ENCODE data around the gene ATG9A. TPM values are rescaled to one million over a fixed set of nuclear protein-coding genes. Genes with fewer than 3 reads are reported as not detected.
A peak's percentile ranks its signal among the peaks of the same experiment; 100 is the strongest.

ATG9A gene
- total and polyA plus RNA-seq, 2 experiments from 2014 or later = 75.1 to 85.0 TPM

DNA sequence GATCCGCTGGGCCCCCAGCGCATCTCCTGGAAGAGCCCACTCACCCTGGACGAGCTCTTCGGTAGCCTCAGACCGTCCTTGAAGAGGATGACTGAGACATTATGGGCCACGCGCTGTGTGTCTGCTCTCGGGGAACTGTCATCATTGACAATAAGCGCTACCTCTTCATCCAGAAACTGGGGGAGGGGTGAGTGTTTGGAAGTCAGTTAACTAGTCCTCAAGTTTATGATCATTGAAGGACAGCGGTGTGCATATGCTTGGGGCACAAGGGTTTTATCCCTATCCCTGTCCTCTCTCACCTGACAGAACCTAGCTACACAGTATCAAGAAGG lies 16.4 kb upstream of the ATG9A start:
- H3K36me3 ChIP-seq = no peaks in the 10 kb centered on the region
- H3K4me3 ChIP-seq = peak overlapping the region; percentile 75
- no peaks in the 10 kb centered on the region for H3K27me3 ChIP-seq
- peak overlapping the region; percentile 82 for H3K27ac ChIP-seq
- H3K4me1 ChIP-seq (ENCODE audit: low read depth) = peaks cover 9% of the 10 kb centered on the region
- DNase-seq (ENCODE audit: low read depth in 1 of 2, low spot score in 1 of 2) = no peak
- TF ChIP-seq, protein P1, sequence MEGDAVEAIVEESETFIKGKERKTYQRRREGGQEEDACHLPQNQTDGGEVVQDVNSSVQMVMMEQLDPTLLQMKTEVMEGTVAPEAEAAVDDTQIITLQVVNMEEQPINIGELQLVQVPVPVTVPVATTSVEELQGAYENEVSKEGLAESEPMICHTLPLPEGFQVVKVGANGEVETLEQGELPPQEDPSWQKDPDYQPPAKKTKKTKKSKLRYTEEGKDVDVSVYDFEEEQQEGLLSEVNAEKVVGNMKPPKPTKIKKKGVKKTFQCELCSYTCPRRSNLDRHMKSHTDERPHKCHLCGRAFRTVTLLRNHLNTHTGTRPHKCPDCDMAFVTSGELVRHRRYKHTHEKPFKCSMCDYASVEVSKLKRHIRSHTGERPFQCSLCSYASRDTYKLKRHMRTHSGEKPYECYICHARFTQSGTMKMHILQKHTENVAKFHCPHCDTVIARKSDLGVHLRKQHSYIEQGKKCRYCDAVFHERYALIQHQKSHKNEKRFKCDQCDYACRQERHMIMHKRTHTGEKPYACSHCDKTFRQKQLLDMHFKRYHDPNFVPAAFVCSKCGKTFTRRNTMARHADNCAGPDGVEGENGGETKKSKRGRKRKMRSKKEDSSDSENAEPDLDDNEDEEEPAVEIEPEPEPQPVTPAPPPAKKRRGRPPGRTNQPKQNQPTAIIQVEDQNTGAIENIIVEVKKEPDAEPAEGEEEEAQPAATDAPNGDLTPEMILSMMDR (IDR thresholded peaks at IDR 0.05; ENCODE audit: low read depth, low read length) = no peak
- H3K9me3 ChIP-seq (ENCODE audit: low read depth) = no peaks in the 10 kb centered on the region

DNA sequence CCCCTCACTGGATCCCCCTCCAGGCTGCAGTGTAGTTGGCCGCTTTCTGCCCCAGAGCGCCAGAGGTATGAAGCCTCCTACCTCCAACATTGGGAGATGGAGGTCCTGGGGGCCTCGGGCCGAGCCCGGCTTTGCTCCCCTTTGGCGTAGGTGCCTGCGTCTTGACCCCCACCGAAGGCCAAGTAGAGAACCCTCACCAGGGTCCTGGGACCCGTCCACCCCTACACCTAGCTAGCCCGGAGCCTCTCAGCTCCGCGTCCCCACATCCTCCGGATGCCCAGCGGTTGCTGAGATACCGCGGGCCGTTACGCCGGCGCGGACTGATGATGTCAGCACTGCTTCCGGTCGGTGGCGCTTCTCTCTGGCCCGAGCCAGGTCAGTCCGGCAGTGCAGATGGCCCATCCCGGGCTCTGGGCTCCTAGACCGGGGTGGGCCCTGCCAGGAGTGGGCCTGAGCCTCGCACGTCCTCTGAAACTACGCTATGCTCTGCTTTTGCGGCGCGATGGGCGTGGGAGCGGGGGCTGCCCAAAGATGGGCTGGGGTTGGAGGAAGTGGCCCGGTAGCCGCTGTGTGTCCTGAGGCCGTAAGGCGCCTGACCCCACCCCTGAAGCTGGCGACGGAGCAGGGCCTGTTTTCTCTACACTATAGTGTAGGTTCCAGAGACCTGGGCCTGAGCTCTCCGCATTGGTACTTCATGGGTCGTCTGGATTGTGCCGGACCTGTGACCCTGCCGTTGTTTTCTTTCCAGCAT lies 15.9 kb upstream of the ATG9A start, which contains the start of the genes GLB1L and STK16:
TSS of gene GLB1L (minus strand) at position 297 of the 751 bp plus-strand sequence. CDS start 1,871 bp downstream, outside the sequence.
TSS of gene STK16 (plus strand) at position 332 of the 751 bp plus-strand sequence. CDS start 521 bp downstream, outside the sequence.
- Histone ChIP-seq H3K27ac (peak within 1 kb of the TSS; percentile 82), H3K4me3 (peak within 1 kb of the TSS; percentile 75), H3K27me3 (no peaks in the 10 kb centered on the region), H3K36me3 (no peaks in the 10 kb centered on the region), H3K4me1 (ENCODE audit: low read depth) (peaks cover 9% of the 10 kb centered on the region), H3K9me3 (ENCODE audit: low read depth) (no peaks in the 10 kb centered on the region)
- TF ChIP-seq, protein P1 (IDR thresholded peaks at IDR 0.05; ENCODE audit: low read depth, low read length) = no peak
- DNase-seq (ENCODE audit: low read depth in 1 of 2, low spot score in 1 of 2) = peak; percentile 94 to 96

DNA sequence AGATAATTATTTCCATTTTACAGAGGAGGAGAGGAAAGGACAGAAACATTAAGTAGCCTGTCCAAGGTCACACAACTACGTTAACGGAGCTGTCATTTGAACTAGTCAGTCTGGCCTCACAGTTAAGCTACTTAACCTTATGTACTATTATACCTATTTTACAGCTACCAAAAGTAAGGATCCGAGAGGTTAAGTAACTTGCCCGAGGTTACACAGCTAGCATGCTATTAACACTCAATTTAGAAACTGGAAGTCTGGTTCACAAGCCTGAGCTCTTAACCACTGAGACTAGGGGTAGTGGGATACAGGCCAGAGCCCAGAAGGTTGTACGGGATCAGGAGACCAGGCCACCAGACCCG lies 15.3 kb upstream of the ATG9A start:
- no peaks in the 10 kb centered on the region for H3K36me3 ChIP-seq
- H3K27me3 ChIP-seq = no peaks in the 10 kb centered on the region
- TF ChIP-seq, protein P1 (IDR thresholded peaks at IDR 0.05; ENCODE audit: low read depth, low read length) = no peak
- DNase-seq (ENCODE audit: low read depth in 1 of 2, low spot score in 1 of 2) = no peak
- H3K9me3 ChIP-seq (ENCODE audit: low read depth) = no peaks in the 10 kb centered on the region
- H3K27ac ChIP-seq = peak overlapping the region; percentile 2
- H3K4me1 ChIP-seq (ENCODE audit: low read depth) = peaks cover 9% of the 10 kb centered on the region
- peak overlapping the region; percentile 75 for H3K4me3 ChIP-seq

DNA sequence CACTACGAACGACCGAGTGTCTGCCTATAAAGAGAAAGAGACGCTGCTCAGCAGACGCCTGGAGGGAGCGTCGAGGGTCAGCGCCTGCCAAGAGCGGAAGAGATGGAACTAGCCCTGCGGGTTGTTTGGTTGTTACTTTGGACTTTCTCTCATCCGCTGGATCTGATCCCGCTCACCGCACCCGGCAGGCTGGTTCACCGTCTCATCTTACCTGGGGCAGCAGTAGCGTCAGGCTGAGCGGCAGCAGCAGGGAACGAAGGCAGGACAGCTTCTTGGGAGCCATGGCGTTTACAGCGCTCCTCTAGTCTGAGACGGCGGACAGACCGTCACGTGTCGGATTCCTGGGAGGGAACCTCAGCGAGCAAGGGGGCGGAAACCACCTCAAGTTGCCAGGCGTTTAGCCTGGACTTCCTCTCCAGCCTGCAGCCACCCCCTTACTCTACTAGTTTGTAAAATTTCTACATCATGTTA lies 13.9 kb upstream of the ATG9A start:
- Histone ChIP-seq H3K4me1 (ENCODE audit: low read depth) (peaks cover 9% of the 10 kb centered on the region), H3K36me3 (no peaks in the 10 kb centered on the region), H3K27ac (no peak overlapping the region), H3K27me3 (no peaks in the 10 kb centered on the region), H3K9me3 (ENCODE audit: low read depth) (no peaks in the 10 kb centered on the region), H3K4me3 (no peak overlapping the region)
- DNase-seq (ENCODE audit: low read depth in 1 of 2, low spot score in 1 of 2) = peak in 1 of 2 donors; percentile 70
- TF ChIP-seq, protein P1 (IDR thresholded peaks at IDR 0.05; ENCODE audit: low read depth, low read length) = no peak

DNA sequence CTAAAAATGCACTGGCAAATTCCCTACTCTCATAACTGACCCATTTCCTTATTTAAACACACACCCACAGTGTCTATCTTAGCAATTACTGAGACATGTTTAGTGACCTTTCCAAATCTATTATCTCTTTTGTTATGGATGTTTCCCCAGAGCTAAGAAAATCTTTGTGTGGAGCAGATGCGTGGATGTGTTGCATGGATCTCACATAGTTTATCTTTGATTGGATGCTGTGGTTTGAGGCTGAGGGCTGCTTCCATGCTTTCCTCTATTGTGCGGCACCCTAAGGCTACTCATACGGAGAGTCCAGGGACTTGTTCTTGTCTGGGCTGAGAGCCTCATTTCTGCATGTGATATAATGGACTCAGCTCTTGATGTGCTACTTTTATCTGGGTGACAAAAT lies 4.9 kb upstream of the ATG9A start:
- no peaks in the 10 kb centered on the region for H3K9me3 ChIP-seq (ENCODE audit: low read depth)
- H3K27ac ChIP-seq = no peak overlapping the region
- peaks cover 9% of the 10 kb centered on the region for H3K4me1 ChIP-seq (ENCODE audit: low read depth)
- no peak overlapping the region for H3K4me3 ChIP-seq
- TF ChIP-seq, protein P1 (IDR thresholded peaks at IDR 0.05; ENCODE audit: low read depth, low read length) = no peak
- H3K27me3 ChIP-seq = no peaks in the 10 kb centered on the region
- no peak for DNase-seq (ENCODE audit: low read depth in 1 of 2, low spot score in 1 of 2)
- H3K36me3 ChIP-seq = peaks cover 60% of the 10 kb centered on the region

Data from cardiac muscle cell (in vitro differentiated cells and primary cell).